ENCODE measurements around the gene PCDH9.
A peak's percentile ranks its signal among the peaks of the same experiment; 100 is the strongest.

Gene PCDH9

GRCh38 chr13:67048084-67048820 is 181.9 kb downstream of the PCDH9 start:
- no peak for TF ChIP-seq JUND (IDR thresholded peaks at IDR 0.05; ENCODE audit: low read depth)
- in situ Hi-C loops (cut with HindIII; ENCODE audit: low pct_unique_long_range_greater_than_20kb, low sequenced_read_pairs) = no loop called here
- DNase-seq (ENCODE audit: low read depth in 1 of 2, low spot score in 1 of 2) = no peak

- in situ Hi-C loops (cut with HindIII; ENCODE audit: low pct_unique_long_range_greater_than_20kb, low sequenced_read_pairs) = no loop called here
- DNase-seq (ENCODE audit: low read depth in 1 of 2, low spot score in 1 of 2) = no peak
- TF ChIP-seq JUND (IDR thresholded peaks at IDR 0.05; ENCODE audit: low read depth) = no peak
Measured at GRCh38 chr13:67045357-67045756, 184.8 kb downstream of the PCDH9 start.

GRCh38 chr13:67043901-67044300 is 186.2 kb downstream of the PCDH9 start:
- in situ Hi-C loops (cut with HindIII; ENCODE audit: low pct_unique_long_range_greater_than_20kb, low sequenced_read_pairs) = no loop called here
- no peak for TF ChIP-seq JUND (IDR thresholded peaks at IDR 0.05; ENCODE audit: low read depth)

DNA sequence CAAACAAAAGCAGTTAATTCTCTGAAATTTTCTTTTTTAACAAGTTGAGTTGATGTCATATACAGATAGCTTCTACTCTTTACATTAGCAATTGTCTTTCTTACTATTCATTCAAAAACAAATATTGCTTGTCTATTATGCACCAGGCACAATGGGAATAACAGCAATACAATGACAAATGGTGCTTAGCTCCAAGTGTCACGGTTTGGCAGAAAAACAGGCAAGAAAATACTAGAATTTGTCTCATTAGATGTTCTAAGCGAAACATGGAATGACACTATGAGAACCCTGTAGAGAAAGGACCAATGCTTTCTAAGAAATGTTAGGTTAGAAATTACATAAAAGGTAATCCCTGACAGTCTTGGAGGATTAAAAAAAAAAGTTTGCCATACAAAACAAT is 187.6 kb downstream of the PCDH9 start:
- in situ Hi-C loops (cut with HindIII; ENCODE audit: low pct_unique_long_range_greater_than_20kb, low sequenced_read_pairs) = no loop called here
- DNase-seq (ENCODE audit: low read depth in 1 of 2, low spot score in 1 of 2) = no peak
- no peak for TF ChIP-seq JUND (IDR thresholded peaks at IDR 0.05; ENCODE audit: low read depth)

More at GRCh38 chr13:67043901-67044300, 186.2 kb downstream of the PCDH9 start:
- no peak for DNase-seq (ENCODE audit: low read depth in 1 of 2, low spot score in 1 of 2)

- in situ Hi-C loops (cut with HindIII; ENCODE audit: low pct_unique_long_range_greater_than_20kb, low sequenced_read_pairs) = no loop called here
- no peak for TF ChIP-seq JUND (IDR thresholded peaks at IDR 0.05; ENCODE audit: low read depth)
- DNase-seq (ENCODE audit: low read depth in 1 of 2, low spot score in 1 of 2) = no peak
Measured at GRCh38 chr13:67036699-67037457, 193.3 kb downstream of the PCDH9 start.

GRCh38 chr13:67033170-67033569 is 197.0 kb downstream of the PCDH9 start:
- no peak for DNase-seq (ENCODE audit: low read depth in 1 of 2, low spot score in 1 of 2)
- TF ChIP-seq JUND (IDR thresholded peaks at IDR 0.05; ENCODE audit: low read depth) = no peak
- in situ Hi-C loops (cut with HindIII; ENCODE audit: low pct_unique_long_range_greater_than_20kb, low sequenced_read_pairs) = no loop called here

GRCh38 chr13:67023130-67023876 is 206.8 kb downstream of the PCDH9 start:
- TF ChIP-seq JUND (IDR thresholded peaks at IDR 0.05; ENCODE audit: low read depth) = no peak
- in situ Hi-C loops (cut with HindIII; ENCODE audit: low pct_unique_long_range_greater_than_20kb, low sequenced_read_pairs) = no loop called here
- peak in 1 of 2 experiments; percentile 7 for DNase-seq (ENCODE audit: low read depth in 1 of 2, low spot score in 1 of 2)

DNA sequence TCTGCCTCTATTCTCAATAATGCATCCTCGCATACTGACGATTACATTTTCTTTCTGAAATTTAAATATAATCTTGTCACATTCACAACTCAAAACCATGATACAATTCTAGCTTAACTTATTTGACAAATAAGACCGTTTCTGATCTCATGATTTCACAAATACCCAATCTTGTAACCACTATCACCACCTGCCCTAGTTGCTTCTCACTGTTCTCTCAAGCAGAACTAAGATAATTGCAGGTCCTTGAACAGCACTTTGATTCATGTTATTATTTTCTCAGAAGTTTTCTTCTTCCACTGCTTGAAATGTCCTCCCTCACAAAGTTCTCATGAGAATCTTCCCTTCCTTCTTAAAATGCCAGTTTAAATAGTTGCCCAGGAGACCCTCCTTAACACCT is 211.4 kb downstream of the PCDH9 start:
- in situ Hi-C loops (cut with HindIII; ENCODE audit: low pct_unique_long_range_greater_than_20kb, low sequenced_read_pairs) = no loop called here
- TF ChIP-seq JUND (IDR thresholded peaks at IDR 0.05; ENCODE audit: low read depth) = no peak
- DNase-seq (ENCODE audit: low read depth in 1 of 2, low spot score in 1 of 2) = no peak

DNA sequence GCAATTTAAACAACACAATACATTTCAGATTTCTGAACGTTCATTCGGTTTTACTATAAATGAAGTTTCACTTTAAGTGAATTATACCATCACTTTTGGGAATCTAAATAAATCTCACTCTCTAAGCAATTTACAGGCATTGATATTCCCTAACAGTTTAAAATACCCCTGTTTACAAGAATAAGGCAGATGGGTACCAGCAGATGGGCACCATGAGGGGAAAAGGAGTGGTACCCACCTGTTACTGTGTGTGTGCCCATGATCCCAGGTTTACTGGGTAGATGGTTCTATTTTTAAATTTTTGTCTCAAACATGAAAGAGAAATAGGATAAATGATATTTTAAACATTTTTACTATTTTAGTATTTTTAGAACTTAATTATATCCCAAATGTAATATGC is 212.9 kb downstream of the PCDH9 start:
- in situ Hi-C loops (cut with HindIII; ENCODE audit: low pct_unique_long_range_greater_than_20kb, low sequenced_read_pairs) = no loop called here
- no peak for TF ChIP-seq JUND (IDR thresholded peaks at IDR 0.05; ENCODE audit: low read depth)

GRCh38 chr13:67015976-67016600 is 214.0 kb downstream of the PCDH9 start:
- in situ Hi-C loops (cut with HindIII; ENCODE audit: low pct_unique_long_range_greater_than_20kb, low sequenced_read_pairs) = no loop called here
- no peak for DNase-seq (ENCODE audit: low read depth in 1 of 2, low spot score in 1 of 2)
- no peak for TF ChIP-seq JUND (IDR thresholded peaks at IDR 0.05; ENCODE audit: low read depth)

More for the DNA sequence above, 212.9 kb downstream of the PCDH9 start:
- DNase-seq (ENCODE audit: low read depth in 1 of 2, low spot score in 1 of 2) = no peak

- in situ Hi-C loops (cut with HindIII; ENCODE audit: low pct_unique_long_range_greater_than_20kb, low sequenced_read_pairs) = no loop called here
- no peak for TF ChIP-seq JUND (IDR thresholded peaks at IDR 0.05; ENCODE audit: low read depth)
- no peak for DNase-seq (ENCODE audit: low read depth in 1 of 2, low spot score in 1 of 2)
Measured at GRCh38 chr13:67014399-67014798, 215.7 kb downstream of the PCDH9 start.

DNA sequence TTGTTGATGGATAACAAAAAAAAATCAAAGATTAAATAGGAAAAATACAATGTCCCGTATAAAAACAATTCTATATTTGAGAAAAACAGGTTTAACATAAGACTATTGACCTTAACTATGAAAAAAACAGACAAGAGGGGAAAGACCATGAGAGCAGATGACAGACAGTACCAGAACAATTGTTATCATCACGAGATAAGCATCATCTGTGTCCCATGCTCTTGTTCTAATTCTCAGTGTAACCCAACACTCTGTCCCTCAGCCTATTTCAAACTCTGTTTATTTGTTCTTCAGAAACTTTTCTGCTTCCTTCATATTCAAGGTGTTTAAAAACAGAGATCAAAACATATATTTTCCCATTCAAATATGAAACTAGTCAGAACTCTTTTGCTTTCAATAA is 216.4 kb downstream of the PCDH9 start:
- DNase-seq (ENCODE audit: low read depth in 1 of 2, low spot score in 1 of 2) = no peak
- TF ChIP-seq JUND (IDR thresholded peaks at IDR 0.05; ENCODE audit: low read depth) = no peak
- in situ Hi-C loops (cut with HindIII; ENCODE audit: low pct_unique_long_range_greater_than_20kb, low sequenced_read_pairs) = no loop called here
